ENCODE measurements around the gene DLGAP4.

The DLGAP4 gene

DNA sequence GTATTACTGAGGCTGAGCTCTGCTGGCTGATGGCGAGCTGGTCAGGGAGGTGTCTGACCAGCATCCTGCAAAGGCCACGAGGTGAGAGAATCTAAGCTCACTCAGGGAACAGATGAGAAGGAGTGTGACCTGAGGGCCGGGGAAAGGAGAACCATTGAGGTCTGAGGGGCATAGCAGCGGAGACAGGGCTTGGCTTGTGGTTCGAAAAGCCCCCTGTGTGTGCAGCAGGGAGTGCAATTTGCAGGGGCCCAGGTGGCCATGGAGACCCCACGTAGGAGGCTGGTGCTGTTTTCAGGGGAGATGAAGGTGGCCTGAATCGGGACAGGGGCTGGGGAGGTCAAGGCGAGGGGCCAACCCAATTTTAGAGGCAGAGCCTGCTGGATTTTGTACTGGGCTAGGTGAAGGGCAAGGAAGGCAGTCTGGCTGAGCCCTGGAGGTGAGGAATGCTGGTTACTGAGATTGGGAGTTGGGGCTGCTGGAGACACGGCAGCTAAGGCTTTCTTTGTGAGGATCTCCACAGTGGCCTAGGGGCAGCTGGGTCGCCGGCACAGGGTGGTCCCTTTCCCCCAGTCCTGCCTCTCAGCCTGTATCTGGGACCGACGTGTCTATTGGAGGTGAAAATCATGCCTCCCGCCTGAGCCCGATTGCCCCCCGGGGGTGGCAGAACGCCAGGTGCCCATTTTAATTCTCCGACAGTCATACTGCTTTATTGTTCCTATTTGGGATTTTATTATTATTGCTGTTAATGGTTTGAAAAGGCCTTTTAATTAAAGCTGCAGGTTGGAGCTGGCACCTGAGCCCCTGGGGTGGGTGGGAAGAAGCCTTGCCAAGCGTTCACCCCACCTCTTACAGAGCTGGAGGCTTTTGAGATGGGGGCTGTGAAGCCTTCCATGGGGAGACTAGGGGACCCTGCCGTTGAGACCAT is 28.4 kb downstream of the DLGAP4 start:
- no peak for DNase-seq

DNA sequence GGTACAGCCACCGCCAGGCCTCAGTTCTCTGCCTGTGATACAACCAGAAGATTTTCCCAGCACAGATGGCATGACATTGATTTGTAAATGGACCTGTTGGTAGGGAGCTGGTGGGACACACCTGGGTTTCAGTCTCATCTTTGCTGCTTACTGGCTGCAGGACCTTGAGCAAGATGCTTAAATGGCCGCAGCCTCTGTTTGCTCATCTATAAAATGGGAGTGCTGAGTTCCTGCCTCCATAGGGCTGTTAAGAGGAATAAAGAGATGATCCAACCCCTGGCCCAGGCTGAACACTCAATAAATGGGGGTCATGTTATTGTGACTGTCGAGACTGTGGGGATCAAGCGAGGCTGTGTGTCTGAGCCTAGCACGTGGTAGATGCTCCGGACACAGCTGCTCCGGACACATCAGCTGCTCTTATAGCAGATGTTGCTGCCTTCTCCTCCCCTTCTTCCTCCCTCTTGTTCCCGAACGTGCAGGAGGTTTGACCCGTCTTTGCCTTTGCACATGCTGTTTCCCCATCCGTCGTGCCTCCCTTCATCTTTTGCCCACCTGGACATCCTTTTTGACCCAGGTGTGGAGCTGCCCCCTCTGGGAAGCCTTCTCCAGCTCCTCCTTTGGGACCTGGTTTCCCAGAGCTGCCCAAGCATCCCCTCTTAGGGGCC is 29.2 kb downstream of the DLGAP4 start:
- DNase-seq: no peak

DNA sequence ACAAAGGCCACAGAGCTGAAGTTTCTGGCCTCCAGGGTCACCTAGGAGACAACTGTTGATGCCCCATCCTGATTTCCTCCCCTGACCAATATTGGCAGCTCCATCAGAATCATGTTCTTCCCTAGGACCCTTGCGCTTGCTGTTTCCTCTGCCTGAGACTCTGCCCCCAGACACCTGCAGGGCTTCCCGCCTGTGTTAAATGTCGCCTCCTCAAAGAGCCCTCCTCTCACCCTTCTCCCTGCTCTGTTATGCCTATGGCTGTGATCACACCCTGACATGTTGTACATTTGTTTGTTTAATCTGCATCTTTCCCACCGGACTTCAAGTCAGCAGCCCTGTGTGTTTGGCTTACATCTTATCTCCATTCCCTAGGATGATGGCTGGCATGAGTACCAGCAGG is 30.1 kb downstream of the DLGAP4 start:
- no peak for DNase-seq

DNA sequence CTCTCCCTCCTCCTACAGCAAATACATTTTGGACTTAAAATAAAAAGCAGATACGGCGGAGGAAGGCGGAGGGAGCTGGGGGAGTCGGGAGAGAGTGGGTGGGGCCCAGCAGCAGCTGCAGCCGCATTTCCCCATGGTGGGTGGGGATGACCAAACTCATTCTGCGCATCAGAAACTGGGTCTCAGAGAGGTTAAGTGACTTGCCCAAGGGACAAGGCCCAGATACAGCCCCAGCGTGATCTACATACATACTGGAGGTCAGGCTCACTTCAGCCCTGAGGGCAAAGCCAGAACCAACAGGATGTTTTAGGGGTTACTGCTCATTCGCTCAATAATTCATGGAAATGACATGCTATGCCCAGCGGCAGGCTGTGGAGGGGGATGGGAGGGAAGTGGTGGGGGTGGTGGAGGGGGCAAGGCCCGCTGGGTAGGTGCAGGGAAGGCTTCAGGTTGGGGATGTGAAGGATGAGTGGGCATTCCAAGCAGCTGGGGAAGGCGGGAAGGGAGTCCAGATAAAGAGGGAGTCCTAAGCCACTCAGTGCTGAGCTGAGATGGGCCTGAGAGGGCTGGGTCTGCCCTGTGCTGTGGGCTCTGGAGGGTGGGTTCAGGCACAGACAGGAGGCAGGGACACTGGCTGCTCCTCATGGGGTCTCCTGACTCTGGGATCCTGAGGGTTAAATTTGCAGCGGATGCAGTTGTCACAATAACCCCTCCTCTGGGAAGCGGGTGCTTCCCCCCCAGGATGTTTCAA is 31.0 kb downstream of the DLGAP4 start:
- no peak for DNase-seq

DNA sequence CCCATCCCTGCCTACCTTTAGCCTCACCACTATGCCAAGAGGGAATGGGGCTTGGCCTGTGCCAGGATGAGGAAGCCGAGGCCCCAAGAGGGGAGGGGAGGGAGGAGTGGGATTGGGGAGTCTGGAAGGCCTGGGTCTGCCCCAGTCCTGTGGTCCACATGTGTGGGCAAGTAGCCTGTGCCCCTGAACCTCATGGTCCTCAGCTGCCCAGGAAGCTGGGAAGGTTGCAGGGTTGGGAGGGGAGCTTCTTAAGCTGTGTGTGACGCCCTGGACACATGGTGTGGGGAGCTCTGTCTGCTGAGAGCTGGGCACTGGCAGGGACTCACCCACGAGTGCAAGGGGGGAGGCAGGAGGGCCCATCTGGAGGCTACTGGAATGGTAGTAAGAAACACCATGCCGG is 31.7 kb downstream of the DLGAP4 start:
- no peak for DNase-seq

DNA sequence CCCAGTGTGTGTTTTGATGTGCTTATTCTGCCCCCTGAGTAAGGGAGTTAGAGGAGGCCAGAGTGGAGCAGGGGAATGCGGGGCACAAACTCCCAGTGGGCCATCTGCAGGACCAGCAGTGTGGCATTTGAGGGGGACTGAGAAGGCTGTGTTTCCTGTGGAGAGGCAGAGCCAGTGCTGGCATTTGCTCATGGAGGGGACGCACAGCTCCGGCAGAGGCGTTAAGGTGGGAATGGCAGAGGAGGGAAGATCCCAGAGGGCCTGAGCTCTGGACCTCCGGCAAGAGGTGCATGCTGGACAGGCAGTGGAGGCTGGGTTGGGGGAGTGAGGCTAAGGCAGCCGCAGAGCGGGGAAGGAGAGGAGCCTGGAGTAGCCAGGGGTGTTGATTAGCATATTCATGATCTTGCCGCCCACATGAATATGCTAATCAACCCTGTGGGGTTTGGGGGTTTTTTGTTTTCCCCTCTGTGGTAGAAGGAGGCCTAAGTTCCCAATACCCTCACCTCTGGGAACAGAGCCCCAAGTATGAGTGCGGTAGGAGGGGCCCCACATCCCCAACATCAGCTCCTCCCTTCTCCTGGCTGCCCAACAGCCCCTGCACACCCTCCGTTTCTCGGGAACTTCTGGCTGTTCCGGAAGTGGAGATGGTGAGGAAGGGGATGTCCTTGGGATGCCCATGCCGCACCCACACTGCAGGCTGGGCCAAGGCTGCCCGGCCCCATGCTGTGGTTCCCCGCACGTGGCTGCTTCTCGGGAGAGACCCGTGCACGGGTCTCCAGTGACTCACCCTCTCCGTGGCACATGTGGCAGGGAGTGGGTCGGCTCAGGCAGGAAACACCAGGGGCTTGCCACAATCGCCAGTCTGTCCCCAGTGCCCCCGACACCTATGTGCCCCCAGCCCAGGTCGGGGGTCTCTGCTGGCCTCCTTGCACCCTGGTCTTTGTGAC is 33.8 kb downstream of the DLGAP4 start:
- DNase-seq: no peak

DNA sequence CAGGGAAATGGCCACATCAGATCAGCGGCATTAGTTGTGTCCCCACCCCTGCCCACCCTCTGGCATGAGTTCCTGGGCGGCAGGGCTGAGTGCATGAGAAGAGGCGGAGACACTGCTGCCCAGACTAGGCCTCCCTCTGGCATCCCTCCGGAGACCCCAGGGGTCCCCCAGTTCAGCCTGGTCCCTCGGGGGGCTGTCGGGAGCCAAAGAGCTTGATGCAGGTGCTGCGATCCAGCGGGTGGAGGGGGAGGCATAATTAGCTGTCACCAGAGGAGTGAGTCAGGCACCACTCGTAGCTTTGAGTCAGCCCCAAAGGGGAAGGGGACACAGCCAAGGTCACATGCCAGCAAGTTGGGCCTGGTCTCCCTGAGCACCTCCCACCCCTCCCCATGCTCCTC is 34.5 kb downstream of the DLGAP4 start:
- no peak for DNase-seq

DNA sequence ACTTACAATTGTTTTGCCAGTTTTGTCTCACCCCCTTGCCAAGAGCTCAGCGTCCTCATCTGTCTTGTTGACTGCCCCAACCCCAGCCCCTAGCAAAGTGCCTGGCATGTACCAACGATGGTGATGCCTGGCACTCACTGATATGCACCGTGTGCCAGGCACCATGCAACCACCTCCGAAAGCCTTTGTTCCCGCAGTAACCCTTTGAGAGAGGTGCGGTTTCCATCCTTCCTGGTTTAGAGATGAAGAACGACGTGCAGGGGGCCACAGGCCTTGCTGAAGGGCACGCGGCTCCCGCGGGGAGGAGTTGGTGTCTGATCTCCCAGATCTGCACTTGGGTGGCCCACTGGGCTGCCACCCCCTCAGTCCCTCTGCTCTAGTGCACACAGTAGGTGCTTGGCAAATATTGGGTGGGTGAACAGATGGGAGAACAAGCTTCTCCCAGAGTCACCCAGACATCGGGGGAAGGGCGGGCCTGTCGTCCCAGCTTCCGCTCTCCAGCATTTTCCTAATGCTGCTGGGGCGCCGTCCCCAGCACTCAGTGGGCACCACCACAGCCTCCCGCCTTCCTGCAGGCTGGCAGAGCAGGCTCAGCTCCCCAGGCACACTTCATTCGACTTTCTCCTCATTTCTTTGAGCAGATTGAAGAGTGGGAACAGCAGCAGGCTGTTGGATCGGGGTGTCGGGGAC is 35.3 kb downstream of the DLGAP4 start:
- DNase-seq: no peak

DNA sequence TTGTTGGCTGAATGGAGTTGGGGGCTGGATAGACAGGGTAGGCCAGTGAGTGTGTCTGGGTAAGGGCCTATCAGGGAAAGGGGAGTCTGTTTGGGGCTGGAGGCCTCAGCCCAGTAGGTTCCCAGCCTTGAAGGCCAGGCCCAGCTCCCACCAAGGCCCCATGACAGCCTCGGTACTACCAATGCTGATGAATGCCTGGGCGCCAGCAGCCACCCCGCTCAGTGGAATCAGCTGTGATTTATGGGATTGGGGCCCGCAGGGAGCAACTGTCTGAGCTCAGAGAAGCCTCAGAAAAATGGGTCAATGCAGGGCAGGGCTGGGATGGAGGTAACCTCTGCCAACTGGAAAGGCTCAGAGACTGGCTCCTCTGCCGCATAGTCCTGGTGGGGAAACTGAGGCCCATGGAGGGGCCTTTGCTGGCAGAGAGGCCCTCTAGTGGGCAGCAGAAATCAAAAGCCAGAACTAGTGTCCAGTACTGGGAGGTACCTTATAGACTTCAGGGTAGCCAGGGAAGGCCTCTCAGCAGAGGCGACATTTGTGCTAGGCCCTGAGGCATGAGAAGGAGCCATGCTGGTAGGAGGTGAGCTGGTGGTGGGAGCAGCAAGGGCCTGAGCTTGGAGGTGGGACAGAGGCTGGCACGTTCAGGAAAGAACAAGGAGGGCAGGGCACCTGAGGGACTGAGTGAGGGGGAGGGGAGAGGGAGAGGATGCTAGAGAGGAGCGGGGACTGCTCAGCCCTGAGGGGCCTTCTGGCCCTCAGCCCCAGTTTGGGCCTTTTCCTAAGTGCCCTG is 36.4 kb downstream of the DLGAP4 start:
- no peak for DNase-seq

DNA sequence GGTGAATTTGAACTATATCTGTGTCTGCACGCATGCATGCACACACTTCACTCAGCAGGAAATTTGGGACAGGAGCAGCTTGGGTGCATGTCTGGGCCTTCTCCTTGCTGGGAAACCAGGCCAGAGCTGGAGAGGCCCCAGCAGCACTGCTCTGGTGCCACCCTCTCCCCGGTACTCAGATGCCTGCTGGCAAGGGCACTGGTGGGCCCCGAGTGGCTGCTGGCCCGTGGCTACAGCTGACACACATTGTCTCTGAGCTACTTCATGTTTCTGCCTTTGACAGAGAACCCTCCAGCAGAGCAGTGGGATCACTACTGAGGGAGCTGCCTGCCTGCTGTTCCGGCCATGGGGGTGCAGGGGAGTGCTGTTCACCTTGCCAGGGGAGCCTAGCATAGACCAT is 37.5 kb downstream of the DLGAP4 start:
- no peak for DNase-seq

DNA sequence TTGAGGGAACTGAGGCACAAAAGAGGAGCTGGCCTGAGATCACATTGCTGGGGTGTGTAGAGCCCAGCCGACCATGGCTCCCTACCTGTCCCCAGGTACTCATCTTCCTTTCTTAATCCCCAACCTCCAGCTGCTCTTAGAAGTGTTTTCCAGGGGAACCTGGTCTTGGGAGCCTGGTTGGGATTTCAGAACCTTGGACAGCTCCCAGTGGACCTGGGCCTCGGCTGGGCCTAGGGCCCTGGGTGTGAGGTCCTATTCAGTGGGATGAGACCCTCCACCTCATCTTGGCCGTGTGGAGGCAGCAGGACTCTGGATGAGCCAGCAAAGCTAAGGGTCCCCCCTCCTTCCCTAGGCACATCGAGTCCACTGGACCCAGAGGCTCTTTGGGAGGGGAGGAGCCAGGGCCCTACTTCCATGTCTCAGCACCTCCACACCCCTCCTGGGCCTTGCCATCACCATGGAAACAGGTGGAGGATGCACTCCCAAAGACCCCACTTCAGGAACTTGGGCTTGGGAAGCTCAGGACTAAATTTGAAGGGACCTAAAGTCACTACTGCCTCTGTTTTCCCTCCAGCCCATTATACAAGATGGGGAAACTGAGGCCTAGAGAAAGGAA is 38.5 kb downstream of the DLGAP4 start:
- no peak for DNase-seq

DNA sequence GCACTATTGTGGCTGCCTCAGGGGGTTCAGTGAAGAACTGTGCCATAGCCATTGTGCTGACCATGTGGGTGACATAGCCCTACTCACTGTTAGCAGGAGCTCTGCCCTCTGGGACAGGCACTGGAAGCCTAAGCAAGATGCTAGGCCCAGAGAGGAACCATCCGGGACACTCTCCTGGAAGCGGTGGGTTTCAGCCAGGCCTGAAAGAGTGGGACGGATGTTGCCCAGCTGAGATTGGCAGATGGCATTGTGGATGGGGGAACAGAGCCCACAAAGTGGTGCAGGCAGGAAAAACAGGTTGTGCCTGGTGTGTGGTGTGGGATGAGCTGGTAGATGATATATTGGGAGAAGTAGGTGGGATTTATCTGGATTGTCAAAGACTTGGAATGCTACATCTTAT is 40.1 kb downstream of the DLGAP4 start:
- DNase-seq: no peak

DNA sequence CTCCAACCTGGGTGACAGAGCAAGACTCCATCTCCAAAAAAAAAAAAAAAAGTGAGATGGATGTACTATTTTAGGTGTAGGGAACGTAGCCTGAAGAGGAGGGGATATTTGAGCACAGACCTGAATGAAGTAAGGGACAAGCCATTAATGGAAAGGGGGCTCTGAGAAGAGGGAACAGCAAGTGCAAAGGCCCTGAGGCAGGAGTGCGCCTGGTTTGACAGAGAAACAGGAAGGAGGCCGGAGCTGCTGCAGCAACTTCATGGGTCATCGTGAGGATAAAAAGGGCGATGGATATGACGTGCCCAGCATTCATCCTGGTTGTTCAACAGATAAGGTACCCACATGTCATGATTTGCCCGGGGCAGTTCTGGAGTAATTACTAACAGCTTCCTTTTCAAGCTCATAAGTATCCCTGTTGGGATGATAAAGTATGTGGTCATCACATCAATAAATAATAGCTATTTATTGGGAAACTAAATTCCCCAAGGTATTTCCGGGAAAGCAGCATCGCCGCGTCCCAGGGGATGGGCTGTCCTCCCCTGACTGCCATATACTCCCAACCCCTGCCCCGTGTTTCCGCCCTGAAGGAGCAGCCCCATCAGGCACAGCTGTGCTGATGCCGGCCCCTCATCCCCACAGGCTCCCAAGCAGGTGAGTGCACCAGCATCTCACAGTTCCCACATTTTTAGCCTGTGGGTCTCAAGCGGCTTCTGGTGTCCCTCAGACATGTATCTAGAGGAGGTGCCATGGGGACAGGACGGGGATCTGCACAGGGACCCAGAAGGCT is 43.4 kb downstream of the DLGAP4 start:
- DNase-seq: no peak

DNA sequence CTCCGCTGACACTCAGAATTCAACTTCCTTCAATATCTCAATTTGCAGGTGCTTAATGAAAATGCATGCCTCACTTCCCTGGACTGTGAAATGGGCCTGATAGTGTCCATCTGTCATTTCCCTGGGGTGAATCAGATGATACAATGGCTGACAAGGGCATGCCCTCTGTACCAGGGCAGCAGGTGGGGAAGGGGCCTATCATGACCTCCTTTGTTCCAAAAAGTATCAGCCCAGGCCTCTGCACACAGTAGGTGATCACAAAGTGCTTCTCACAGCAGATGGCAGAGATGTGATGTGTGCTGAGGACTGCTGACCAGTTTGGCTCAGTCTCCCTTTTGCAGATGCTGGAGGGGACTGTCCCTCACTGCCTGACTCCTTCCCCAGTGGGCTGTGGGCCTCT is 44.3 kb downstream of the DLGAP4 start:
- DNase-seq: no peak

DNA sequence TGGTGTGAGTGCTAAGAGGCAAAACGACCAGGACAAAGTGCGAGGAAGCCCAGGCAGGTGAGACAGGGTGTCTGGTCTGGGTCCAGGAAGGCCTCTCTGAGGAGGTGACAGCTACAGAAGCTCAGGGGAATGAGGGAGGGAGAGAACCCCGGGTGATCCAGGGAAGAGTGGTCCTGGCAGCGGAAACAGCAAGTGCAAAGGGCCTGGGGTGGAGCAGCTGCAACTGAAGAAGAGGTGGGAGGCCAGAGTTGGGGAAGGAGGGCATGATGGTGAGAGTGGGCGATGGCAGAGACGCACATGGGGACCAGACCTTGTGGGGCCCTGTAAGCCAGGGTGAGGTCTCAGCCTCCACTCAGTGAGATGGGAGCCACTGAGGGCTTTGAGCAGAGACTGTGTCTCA is 45.8 kb downstream of the DLGAP4 start:
- no peak for DNase-seq

DNA sequence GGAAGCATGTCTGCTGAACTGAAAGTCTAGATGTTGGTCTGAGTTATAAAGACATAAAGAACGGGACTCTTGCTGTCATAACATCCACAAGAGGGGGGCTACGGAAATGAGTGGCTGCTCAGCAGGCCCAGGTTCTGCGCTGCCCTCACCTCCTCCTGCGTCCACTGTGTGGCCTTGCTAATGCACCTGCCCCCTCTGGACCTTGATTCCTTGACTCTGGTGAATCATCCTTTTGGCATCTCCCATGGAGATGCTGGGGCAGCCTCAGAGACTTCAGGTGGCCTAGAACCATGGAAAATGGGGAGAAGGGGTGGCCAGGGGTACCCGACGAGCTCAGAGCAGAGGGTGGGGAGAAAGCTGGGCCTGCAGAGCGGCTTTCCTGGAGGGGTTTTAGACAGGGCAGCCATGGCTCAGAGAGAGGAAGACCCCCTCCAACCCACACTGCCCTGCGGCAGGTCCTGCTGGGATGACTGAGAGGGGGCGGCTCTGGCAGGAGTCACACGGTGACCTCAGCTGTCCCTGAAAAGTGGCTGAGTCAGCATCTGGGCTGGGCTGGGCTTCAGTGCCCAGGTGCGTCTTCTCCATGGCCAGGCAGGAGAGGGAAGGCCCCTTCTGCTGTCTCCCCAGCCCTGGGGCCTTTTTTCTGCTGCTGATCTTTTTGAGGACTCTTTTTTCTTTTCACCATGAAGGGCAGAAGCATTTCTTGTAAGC is 46.9 kb downstream of the DLGAP4 start:
- DNase-seq: no peak

DNA sequence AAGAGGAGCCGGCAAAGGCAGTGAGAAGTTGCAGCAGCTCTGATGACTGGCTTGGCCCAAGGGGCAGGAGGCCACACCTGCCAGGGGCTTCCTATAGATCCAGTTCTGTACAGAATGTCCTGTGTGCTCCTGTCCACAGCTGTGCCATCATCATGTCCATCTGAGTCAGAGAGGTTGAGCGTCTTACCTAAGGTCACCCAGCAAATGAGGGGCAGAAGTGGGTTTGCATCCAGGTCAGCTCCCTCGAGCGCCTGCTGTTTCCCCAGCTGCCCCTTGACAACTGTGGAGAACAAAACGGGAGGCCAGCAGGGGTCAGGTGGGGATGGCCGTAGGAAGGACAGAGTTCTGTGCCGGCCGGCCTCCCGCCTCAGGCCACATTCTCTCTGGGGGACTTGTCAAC is 47.6 kb downstream of the DLGAP4 start:
- DNase-seq: no peak

DNA sequence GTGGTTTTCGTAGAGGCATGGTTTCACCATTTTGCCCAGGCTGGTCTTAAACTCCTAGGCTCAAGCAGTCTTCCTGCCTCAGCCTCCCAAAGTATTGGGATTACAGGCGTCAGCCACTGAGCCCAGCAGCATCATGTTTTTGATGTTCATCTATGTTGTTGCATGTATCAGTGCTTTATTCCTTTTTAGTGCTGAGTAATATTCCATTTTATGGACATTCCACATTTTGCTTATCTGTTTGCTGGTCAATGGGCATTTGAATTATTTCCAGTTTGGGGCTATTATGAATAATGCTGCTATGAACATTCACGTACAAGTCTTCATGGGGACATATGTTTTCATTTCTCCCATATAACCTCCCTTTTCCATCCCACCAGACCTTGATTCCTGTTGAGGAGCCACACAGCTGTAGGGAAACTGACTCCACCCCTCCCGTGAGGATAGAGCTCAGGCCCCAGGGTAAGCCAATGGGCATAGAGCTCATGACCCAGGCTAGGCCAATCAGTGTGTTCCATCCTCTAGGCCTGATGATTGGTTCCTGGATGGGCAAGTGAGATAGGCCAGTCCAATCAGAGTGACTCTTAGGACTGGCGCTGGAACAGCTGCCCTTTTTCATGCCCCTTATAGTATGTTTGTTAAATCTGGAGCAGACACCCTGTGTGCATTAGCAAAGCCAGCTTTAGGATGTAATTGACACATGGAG is 49.5 kb downstream of the DLGAP4 start:
- DNase-seq: no peak
